ENCODE data around the gene CFAP58. TPM values are rescaled to one million over a fixed set of nuclear protein-coding genes. Genes with fewer than 3 reads are reported as not detected.

Gene CFAP58
- total RNA-seq, 1 experiment from 2014 or later = 0.26 TPM

GRCh38 chr10:104433669-104434068 is 80.0 kb downstream of the CFAP58 start:
- no peak overlapping the region for H3K9ac ChIP-seq (ENCODE audit: low read length)

DNA sequence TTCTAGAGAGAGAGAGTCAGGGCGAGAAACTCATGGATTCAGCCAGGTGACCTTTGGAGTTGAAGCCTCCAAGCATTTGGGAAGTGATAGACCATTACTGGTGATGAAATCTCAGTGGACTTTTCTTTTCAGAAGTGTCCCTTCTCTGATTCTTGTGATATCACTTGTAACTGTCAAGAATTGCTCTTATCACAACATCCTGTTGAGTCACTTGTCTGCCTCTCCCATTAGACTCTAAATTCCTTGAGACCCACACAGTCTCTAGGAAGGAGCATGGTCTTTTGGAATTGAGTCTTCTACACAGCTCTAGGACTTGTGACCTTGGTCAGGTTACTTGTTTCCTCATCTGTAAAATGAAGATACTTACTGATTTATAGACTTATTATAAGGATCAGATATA is 81.0 kb downstream of the CFAP58 start:
- no peaks in the 10 kb centered on the region for H3K4me1 ChIP-seq (ENCODE audit: low read length)
- no peak overlapping the region for H3K27ac ChIP-seq (ENCODE audit: low read length)
- H3K27me3 ChIP-seq (ENCODE audit: low read length) = no peaks in the 10 kb centered on the region
- H3K4me2 ChIP-seq (ENCODE audit: low read depth, low read length, poor library complexity, severe bottlenecking) = no peak overlapping the region
- H3K36me3 ChIP-seq (ENCODE audit: insufficient read depth, low read length) = no peaks in the 10 kb centered on the region
- no peaks in the 10 kb centered on the region for H3K9me2 ChIP-seq (replicated peaks; ENCODE audit: insufficient read depth, low read length)
- no peaks in the 10 kb centered on the region for H3K9me3 ChIP-seq (ENCODE audit: low read length)
- no peak overlapping the region for H3K4me3 ChIP-seq (ENCODE audit: low read length)
- H2AFZ ChIP-seq (ENCODE audit: low read length) = no peak overlapping the region
- H3K79me2 ChIP-seq (ENCODE audit: low read length) = no peaks in the 10 kb centered on the region
- DNase-seq = no peak
- no peaks in the 10 kb centered on the region for H4K20me1 ChIP-seq (ENCODE audit: insufficient read depth, low read depth, low read length)
- no peak overlapping the region for H3K9ac ChIP-seq (ENCODE audit: low read length)

More at GRCh38 chr10:104433669-104434068, 80.0 kb downstream of the CFAP58 start:
- Histone ChIP-seq H3K36me3 (ENCODE audit: insufficient read depth, low read length) (no peaks in the 10 kb centered on the region), H3K79me2 (ENCODE audit: low read length) (no peaks in the 10 kb centered on the region), H3K9me2 (replicated peaks; ENCODE audit: insufficient read depth, low read length) (no peaks in the 10 kb centered on the region), H3K27me3 (ENCODE audit: low read length) (no peaks in the 10 kb centered on the region), H4K20me1 (ENCODE audit: insufficient read depth, low read depth, low read length) (no peaks in the 10 kb centered on the region), H3K27ac (ENCODE audit: low read length) (no peak overlapping the region), H2AFZ (ENCODE audit: low read length) (no peak overlapping the region), H3K4me3 (ENCODE audit: low read length) (no peak overlapping the region), H3K9me3 (ENCODE audit: low read length) (no peaks in the 10 kb centered on the region), H3K4me2 (ENCODE audit: low read depth, low read length, poor library complexity, severe bottlenecking) (no peak overlapping the region), H3K4me1 (ENCODE audit: low read length) (no peaks in the 10 kb centered on the region)
- DNase-seq = no peak

GRCh38 chr10:104435822-104436221 is 82.2 kb downstream of the CFAP58 start:
- H3K4me3 ChIP-seq (ENCODE audit: low read length) = no peak overlapping the region
- no peaks in the 10 kb centered on the region for H3K27me3 ChIP-seq (ENCODE audit: low read length)
- H3K9me2 ChIP-seq (replicated peaks; ENCODE audit: insufficient read depth, low read length) = no peaks in the 10 kb centered on the region
- no peaks in the 10 kb centered on the region for H3K9me3 ChIP-seq (ENCODE audit: low read length)
- DNase-seq = no peak
- no peak overlapping the region for H3K27ac ChIP-seq (ENCODE audit: low read length)
- no peaks in the 10 kb centered on the region for H3K4me1 ChIP-seq (ENCODE audit: low read length)
- no peak overlapping the region for H3K4me2 ChIP-seq (ENCODE audit: low read depth, low read length, poor library complexity, severe bottlenecking)
- no peaks in the 10 kb centered on the region for H3K79me2 ChIP-seq (ENCODE audit: low read length)
- H3K9ac ChIP-seq (ENCODE audit: low read length) = no peak overlapping the region
- H2AFZ ChIP-seq (ENCODE audit: low read length) = no peak overlapping the region
- H3K36me3 ChIP-seq (ENCODE audit: insufficient read depth, low read length) = no peaks in the 10 kb centered on the region
- H4K20me1 ChIP-seq (ENCODE audit: insufficient read depth, low read depth, low read length) = no peaks in the 10 kb centered on the region

- Histone ChIP-seq H3K36me3 (ENCODE audit: insufficient read depth, low read length) (no peaks in the 10 kb centered on the region), H3K9me3 (ENCODE audit: low read length) (no peaks in the 10 kb centered on the region), H3K4me3 (ENCODE audit: low read length) (no peak overlapping the region), H3K79me2 (ENCODE audit: low read length) (no peaks in the 10 kb centered on the region), H3K9me2 (replicated peaks; ENCODE audit: insufficient read depth, low read length) (no peaks in the 10 kb centered on the region), H3K4me2 (ENCODE audit: low read depth, low read length, poor library complexity, severe bottlenecking) (no peak overlapping the region), H4K20me1 (ENCODE audit: insufficient read depth, low read depth, low read length) (no peaks in the 10 kb centered on the region), H3K27me3 (ENCODE audit: low read length) (no peaks in the 10 kb centered on the region), H3K27ac (ENCODE audit: low read length) (no peak overlapping the region), H2AFZ (ENCODE audit: low read length) (no peak overlapping the region), H3K9ac (ENCODE audit: low read length) (no peak overlapping the region), H3K4me1 (ENCODE audit: low read length) (no peaks in the 10 kb centered on the region)
- no peak for DNase-seq
These were observed 83.6 kb downstream of the CFAP58 start for GRCh38 chr10:104437226-104437625.

DNA sequence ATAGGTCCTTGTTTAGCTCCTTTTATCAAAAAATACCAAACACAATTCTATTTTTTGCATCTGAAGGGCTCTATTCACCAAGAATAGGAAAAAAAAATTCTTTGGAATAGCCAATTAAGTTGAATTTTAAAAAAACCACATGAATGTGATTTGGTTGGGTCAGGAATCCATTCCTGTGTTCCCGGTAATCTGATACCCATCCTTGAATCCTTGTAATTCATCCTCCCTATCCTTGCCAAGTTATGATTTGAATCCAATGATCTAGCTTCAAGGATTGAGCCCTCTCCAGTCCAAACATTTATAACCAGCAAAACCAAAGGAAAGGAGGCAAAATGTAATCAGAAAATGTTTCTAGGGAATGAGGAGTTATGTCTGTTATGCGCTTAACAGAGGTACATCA is 86.6 kb downstream of the CFAP58 start:
- Histone ChIP-seq H3K9me3 (ENCODE audit: low read length) (no peaks in the 10 kb centered on the region), H3K4me3 (ENCODE audit: low read length) (no peak overlapping the region), H3K9ac (ENCODE audit: low read length) (no peak overlapping the region), H4K20me1 (ENCODE audit: insufficient read depth, low read depth, low read length) (no peaks in the 10 kb centered on the region), H3K9me2 (replicated peaks; ENCODE audit: insufficient read depth, low read length) (no peaks in the 10 kb centered on the region), H3K4me2 (ENCODE audit: low read depth, low read length, poor library complexity, severe bottlenecking) (no peak overlapping the region), H3K4me1 (ENCODE audit: low read length) (no peaks in the 10 kb centered on the region), H3K79me2 (ENCODE audit: low read length) (no peaks in the 10 kb centered on the region), H3K36me3 (ENCODE audit: insufficient read depth, low read length) (no peaks in the 10 kb centered on the region), H2AFZ (ENCODE audit: low read length) (no peak overlapping the region), H3K27me3 (ENCODE audit: low read length) (no peaks in the 10 kb centered on the region), H3K27ac (ENCODE audit: low read length) (no peak overlapping the region)
- no peak for DNase-seq

DNA sequence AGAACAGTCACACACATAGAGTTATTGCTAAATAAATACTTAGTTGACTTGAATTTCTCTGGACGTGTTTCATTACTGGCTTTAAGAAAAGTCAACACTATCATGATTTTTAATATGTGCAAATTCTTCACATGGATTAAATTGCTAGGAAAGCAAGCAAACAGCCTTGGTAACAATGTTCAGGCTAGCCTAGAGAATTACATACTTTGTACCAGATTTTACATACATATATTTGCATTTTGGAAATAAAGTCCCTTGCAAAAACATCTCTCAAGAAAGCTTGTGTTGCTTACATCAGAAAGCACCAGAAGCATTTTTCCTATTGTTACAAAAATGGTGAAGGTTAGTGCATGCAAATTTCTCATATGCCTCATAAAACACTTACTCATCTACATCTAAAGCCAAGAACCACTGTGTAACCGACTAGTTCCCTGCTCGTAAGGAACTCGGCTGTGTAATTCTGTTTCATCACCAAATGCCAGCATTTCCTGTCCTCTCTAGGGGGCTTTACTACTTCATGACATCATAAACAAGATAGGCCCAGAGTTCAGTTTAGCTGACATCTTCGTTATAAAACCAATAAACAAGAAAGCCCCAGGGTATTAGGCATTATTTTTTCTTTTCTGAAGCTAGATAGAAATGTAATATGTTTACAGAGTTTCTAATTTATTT is 87.8 kb downstream of the CFAP58 start:
- Histone ChIP-seq H4K20me1 (ENCODE audit: insufficient read depth, low read depth, low read length) (no peaks in the 10 kb centered on the region), H3K4me1 (ENCODE audit: low read length) (no peaks in the 10 kb centered on the region), H2AFZ (ENCODE audit: low read length) (no peak overlapping the region), H3K79me2 (ENCODE audit: low read length) (no peaks in the 10 kb centered on the region), H3K9ac (ENCODE audit: low read length) (no peak overlapping the region), H3K4me2 (ENCODE audit: low read depth, low read length, poor library complexity, severe bottlenecking) (no peak overlapping the region), H3K9me2 (replicated peaks; ENCODE audit: insufficient read depth, low read length) (no peaks in the 10 kb centered on the region), H3K36me3 (ENCODE audit: insufficient read depth, low read length) (no peaks in the 10 kb centered on the region), H3K27me3 (ENCODE audit: low read length) (no peaks in the 10 kb centered on the region), H3K9me3 (ENCODE audit: low read length) (no peaks in the 10 kb centered on the region), H3K27ac (ENCODE audit: low read length) (no peak overlapping the region), H3K4me3 (ENCODE audit: low read length) (no peak overlapping the region)
- DNase-seq = no peak

- H3K4me3 ChIP-seq (ENCODE audit: low read length) = no peak overlapping the region
- no peaks in the 10 kb centered on the region for H3K79me2 ChIP-seq (ENCODE audit: low read length)
- H3K27ac ChIP-seq (ENCODE audit: low read length) = no peak overlapping the region
- H3K27me3 ChIP-seq (ENCODE audit: low read length) = no peaks in the 10 kb centered on the region
- H2AFZ ChIP-seq (ENCODE audit: low read length) = no peak overlapping the region
- no peak overlapping the region for H3K4me2 ChIP-seq (ENCODE audit: low read depth, low read length, poor library complexity, severe bottlenecking)
- H3K36me3 ChIP-seq (ENCODE audit: insufficient read depth, low read length) = no peaks in the 10 kb centered on the region
- DNase-seq = no peak
- H3K9me3 ChIP-seq (ENCODE audit: low read length) = no peaks in the 10 kb centered on the region
- H3K9me2 ChIP-seq (replicated peaks; ENCODE audit: insufficient read depth, low read length) = no peaks in the 10 kb centered on the region
- no peaks in the 10 kb centered on the region; the same call in 1 of the 2 replicates for H4K20me1 ChIP-seq (ENCODE audit: insufficient read depth, low read depth, low read length)
- H3K9ac ChIP-seq (ENCODE audit: low read length) = no peak overlapping the region
- no peaks in the 10 kb centered on the region for H3K4me1 ChIP-seq (ENCODE audit: low read length)
These were observed 91.7 kb downstream of the CFAP58 start for GRCh38 chr10:104445359-104445758.

DNA sequence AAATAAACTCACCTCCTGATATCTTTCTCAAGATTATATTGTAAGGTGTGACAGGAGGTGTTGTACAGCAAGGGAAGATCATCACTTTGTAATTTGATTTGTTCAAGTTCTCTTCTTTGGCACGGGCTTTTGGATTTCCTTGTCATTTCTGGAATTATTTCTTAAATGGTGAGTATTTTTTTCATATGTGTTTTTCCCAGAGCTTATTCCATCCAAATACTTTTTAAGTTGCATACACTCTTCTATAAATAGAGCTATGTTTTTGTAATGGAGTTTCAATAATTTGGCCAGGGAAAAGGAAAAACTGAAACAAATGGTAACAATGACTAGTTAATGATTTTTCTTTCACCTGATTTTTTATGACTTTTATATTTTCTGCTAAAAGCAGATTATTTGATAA is 92.5 kb downstream of the CFAP58 start:
- H3K4me1 ChIP-seq (ENCODE audit: low read length) = no peaks in the 10 kb centered on the region; the same call in 1 of the 2 replicates
- H3K27ac ChIP-seq (ENCODE audit: low read length) = no peak overlapping the region
- H3K27me3 ChIP-seq (ENCODE audit: low read length) = no peaks in the 10 kb centered on the region
- no peak overlapping the region for H2AFZ ChIP-seq (ENCODE audit: low read length)
- H3K9ac ChIP-seq (ENCODE audit: low read length) = no peak overlapping the region
- no peaks in the 10 kb centered on the region for H3K9me3 ChIP-seq (ENCODE audit: low read length)
- H3K9me2 ChIP-seq (replicated peaks; ENCODE audit: insufficient read depth, low read length) = no peaks in the 10 kb centered on the region
- H3K79me2 ChIP-seq (ENCODE audit: low read length) = no peaks in the 10 kb centered on the region
- no peak overlapping the region for H3K4me2 ChIP-seq (ENCODE audit: low read depth, low read length, poor library complexity, severe bottlenecking)
- no peak for DNase-seq
- no peaks in the 10 kb centered on the region for H3K36me3 ChIP-seq (ENCODE audit: insufficient read depth, low read length)
- H4K20me1 ChIP-seq (ENCODE audit: insufficient read depth, low read depth, low read length) = no peaks in the 10 kb centered on the region; the same call in 1 of the 2 replicates
- no peak overlapping the region for H3K4me3 ChIP-seq (ENCODE audit: low read length)
